Neuronal stem cell (in vitro differentiated cells): ENCODE data around the gene VWA5B2.

Experiments used
- DNase-seq: peaks from one replicate; pipeline ENCODE4 v3.0.0-alpha.2; 2013; ENCODE audit warnings: low spot score
- H2AFZ ChIP-seq: one replicate; pipeline ENCODE4 v1.6.1; 2013; ENCODE audit warnings: mild to moderate bottlenecking, low read length, inconsistent platforms
- H2AK5ac ChIP-seq: 2 replicates; pipeline ENCODE4 v1.6.1; 2013; ENCODE audit warnings: low read depth, mild to moderate bottlenecking, inconsistent platforms, low read length, moderate library complexity, mixed read lengths
- H2BK120ac ChIP-seq: 2 replicates; pipeline ENCODE4 v1.6.1; 2013; ENCODE audit warnings: low read depth, mild to moderate bottlenecking, inconsistent platforms, low read length, moderate library complexity, mixed read lengths
- H2BK12ac ChIP-seq: one replicate; pipeline ENCODE4 v1.6.1; 2013; ENCODE audit warnings: low read length, inconsistent platforms
- H2BK15ac ChIP-seq: 2 replicates; pipeline ENCODE4 v1.6.1; 2013; ENCODE audit warnings: mild to moderate bottlenecking, low read length, inconsistent platforms, mixed read lengths
- H2BK5ac ChIP-seq: one replicate; pipeline ENCODE4 v1.6.1; 2013; ENCODE audit warnings: inconsistent platforms, mild to moderate bottlenecking, low read length, moderate library complexity
- H3K14ac ChIP-seq: one replicate; pipeline ENCODE4 v1.6.1; 2013; ENCODE audit warnings: low read length, inconsistent platforms
- H3K18ac ChIP-seq: 2 replicates; pipeline ENCODE4 v1.6.1; 2013; ENCODE audit warnings: low read length, inconsistent platforms
- H3K23ac ChIP-seq: 2 replicates; pipeline ENCODE4 v1.6.1; 2013; ENCODE audit warnings: low read depth, mild to moderate bottlenecking, mixed read lengths, low read length, inconsistent platforms; ENCODE audit not compliant: poor library complexity
- H3K27ac ChIP-seq: replicated peaks from 3 replicates; pipeline ENCODE4 v1.5.1; 2013; ENCODE audit warnings: low read length, inconsistent platforms
- H3K27me3 ChIP-seq, 3 experiments: 2 replicates each; pipeline ENCODE4 v1.6.1; 2013; ENCODE audit warnings: low read length in 3 of 3, mild to moderate bottlenecking in 2 of 3, inconsistent platforms in 1 of 3, low read depth in 1 of 3, mixed read lengths in 1 of 3, moderate library complexity in 1 of 3; ENCODE audit not compliant: control insufficient read depth in 3 of 3, insufficient read depth in 3 of 3
- H3K36me3 ChIP-seq, 2 donors: replicated peaks in 1 of 2; 2 replicates each; pipeline ENCODE4 v1.6.1; 2013; ENCODE audit warnings: low read length in 2 of 2; ENCODE audit not compliant: control insufficient read depth in 2 of 2, insufficient read depth in 2 of 2
- H3K4ac ChIP-seq: 2 replicates; pipeline ENCODE4 v1.6.1; 2013; ENCODE audit warnings: inconsistent platforms, mild to moderate bottlenecking, low read length, moderate library complexity
- H3K4me1 ChIP-seq, 2 donors: 1 replicate in 1 of 2; 2 replicates in 1 of 2; pipeline ENCODE4 v1.6.1; 2013; ENCODE audit warnings: low read length in 2 of 2, low read depth in 1 of 2; ENCODE audit not compliant: control insufficient read depth in 2 of 2, insufficient read depth in 1 of 2
- H3K4me2 ChIP-seq: one replicate; pipeline ENCODE4 v1.6.1; 2013; ENCODE audit warnings: mild to moderate bottlenecking, low read length, inconsistent platforms; ENCODE audit not compliant: insufficient read depth, poor library complexity, severe bottlenecking
- H3K4me3 ChIP-seq, 2 donors: 2 replicates each; pipeline ENCODE4 v1.5.1; 2013; ENCODE audit warnings: low read length in 2 of 2, mild to moderate bottlenecking in 2 of 2, inconsistent platforms in 1 of 2, moderate library complexity in 1 of 2
- H3K79me1 ChIP-seq: one replicate; pipeline ENCODE4 v1.6.1; 2013; ENCODE audit warnings: low read depth, mild to moderate bottlenecking, inconsistent platforms, low read length, moderate library complexity
- H3K9ac ChIP-seq: one replicate; pipeline ENCODE4 v1.6.1; 2013; ENCODE audit warnings: mild to moderate bottlenecking, low read depth, low read length, inconsistent platforms; ENCODE audit not compliant: poor library complexity
- H3K9me3 ChIP-seq, 2 donors: replicated peaks in 1 of 2; 2 replicates each; pipeline versions ENCODE3 to v1.6.1; 2013; ENCODE audit warnings: low read length in 2 of 2, mild to moderate bottlenecking in 2 of 2, inconsistent platforms in 1 of 2, low read depth in 1 of 2, mixed read lengths in 1 of 2, moderate library complexity in 1 of 2; ENCODE audit not compliant: control insufficient read depth in 2 of 2, insufficient read depth in 1 of 2
- H4K8ac ChIP-seq: one replicate; pipeline ENCODE4 v1.6.1; 2013; ENCODE audit warnings: low read depth, mild to moderate bottlenecking, inconsistent platforms, low read length, moderate library complexity
- H4K91ac ChIP-seq: one replicate; pipeline ENCODE4 v1.6.1; 2013; ENCODE audit warnings: low read length, low read depth, mild to moderate bottlenecking, inconsistent platforms; ENCODE audit not compliant: poor library complexity
- WGBS, 2 donors: extraction: QIAGEN DNeasy Blood & Tissue Kit; methylation state at CpG; one replicate each; pipeline ENCODE4 v1.1.7; 2013; ENCODE audit warnings: missing lambda C conversion rate in 2 of 2, mixed read lengths in 1 of 2; ENCODE audit not compliant: insufficient read length in 2 of 2, insufficient replicate concordance in 1 of 2; ENCODE audit errors: extremely low coverage in 2 of 2; 5-methylcytosine and 5-hydroxymethylcytosine counted together

VWA5B2 gene

GRCh38 chr3:184283681-184284080 is 54.3 kb downstream of the VWA5B2 start:
- no peak overlapping the region for H2BK12ac ChIP-seq

GRCh38 chr3:184284696-184285095 is 55.3 kb downstream of the VWA5B2 start:
- H2BK5ac ChIP-seq: no peak overlapping the region
- peak; percentile 41 for DNase-seq
- H3K27ac ChIP-seq: no peak overlapping the region
- no peak overlapping the region for H3K4me2 ChIP-seq
- WGBS, 2 donors: no CpG with 5 or more reads among the region's 4 CpGs
- no peak overlapping the region for H3K18ac ChIP-seq
- H3K27me3 ChIP-seq: peaks cover 0 to 34% (median 0%) of the 10 kb centered on the region in 3 experiments
- H2AFZ ChIP-seq: peak overlapping the region; percentile 18
- no peak overlapping the region for H3K4ac ChIP-seq
- no peak overlapping the region for H2BK15ac ChIP-seq
- no peak overlapping the region for H2BK12ac ChIP-seq
- H3K14ac ChIP-seq: no peak overlapping the region
- H3K79me1 ChIP-seq: no peaks in the 10 kb centered on the region
- no peak overlapping the region for H3K9ac ChIP-seq
- no peak overlapping the region for H4K91ac ChIP-seq
- no peaks in the 10 kb centered on the region for H3K9me3 ChIP-seq
- H3K23ac ChIP-seq: no peak overlapping the region
- no peaks in the 10 kb centered on the region for H3K36me3 ChIP-seq
- no peak overlapping the region for H2AK5ac ChIP-seq
- no peak overlapping the region for H2BK120ac ChIP-seq
- peaks cover 0 to 2% of the 10 kb centered on the region in 2 donors for H3K4me1 ChIP-seq
- no peak overlapping the region for H3K4me3 ChIP-seq
- no peak overlapping the region for H4K8ac ChIP-seq

More at GRCh38 chr3:184283681-184284080, 54.3 kb downstream of the VWA5B2 start:
- Histone ChIP-seq H3K14ac (no peak overlapping the region), H2BK15ac (no peak overlapping the region), H3K4me2 (peak overlapping the region; percentile 14), H2AK5ac (no peak overlapping the region), H3K9ac (peak overlapping the region; percentile 56), H3K27ac (no peak overlapping the region), H4K8ac (no peak overlapping the region), H3K4ac (peak overlapping the region; percentile 70), H4K91ac (no peak overlapping the region), H2AFZ (no peak overlapping the region), H3K4me1 (peaks cover 0 to 2% of the 10 kb centered on the region in 2 donors), H3K18ac (no peak overlapping the region), H2BK5ac (no peak overlapping the region), H3K4me3 (no peak overlapping the region), H3K23ac (no peak overlapping the region), H3K36me3 (no peaks in the 10 kb centered on the region), H3K27me3 (peaks cover 0 to 40% (median 0%) of the 10 kb centered on the region in 3 experiments), H2BK120ac (no peak overlapping the region), H3K9me3 (no peaks in the 10 kb centered on the region), H3K79me1 (no peaks in the 10 kb centered on the region)
- WGBS, 2 donors: no CpG with 5 or more reads among the region's 8 CpGs
- DNase-seq: no peak

GRCh38 chr3:184289426-184289938 is 60.1 kb downstream of the VWA5B2 start:
- Histone ChIP-seq H2BK12ac (no peak overlapping the region), H4K8ac (no peak overlapping the region), H2BK5ac (no peak overlapping the region), H3K4me1 (peaks cover 0 to 2% of the 10 kb centered on the region in 2 donors), H3K14ac (no peak overlapping the region), H3K4me2 (no peak overlapping the region), H3K4ac (no peak overlapping the region), H3K79me1 (peaks cover 4% of the 10 kb centered on the region), H2BK15ac (no peak overlapping the region), H3K23ac (no peak overlapping the region), H3K36me3 (no peaks in the 10 kb centered on the region), H3K27ac (no peak overlapping the region), H3K18ac (no peak overlapping the region), H2AFZ (no peak overlapping the region), H4K91ac (no peak overlapping the region), H2AK5ac (no peak overlapping the region), H3K9ac (no peak overlapping the region), H3K9me3 (no peaks in the 10 kb centered on the region), H2BK120ac (no peak overlapping the region), H3K4me3 (no peak overlapping the region), H3K27me3 (peaks cover 0 to 49% (median 0%) of the 10 kb centered on the region in 3 experiments)
- peak; percentile 54 for DNase-seq
- no CpG with 5 or more reads among the region's 10 CpGs for WGBS, 2 donors

- Histone ChIP-seq H4K8ac (no peak overlapping the region), H3K18ac (no peak overlapping the region), H4K91ac (no peak overlapping the region), H3K4me1 (no peaks in the 10 kb centered on the region), H2BK12ac (no peak overlapping the region), H3K79me1 (peaks cover 4% of the 10 kb centered on the region), H3K4me2 (no peak overlapping the region), H3K9ac (peak overlapping the region; percentile 60), H3K4ac (no peak overlapping the region), H2BK15ac (peak overlapping the region; percentile 37), H3K23ac (peak overlapping the region; percentile 65), H2AK5ac (peak overlapping the region; percentile 52), H3K27me3 (peaks cover 0 to 57% (median 0%) of the 10 kb centered on the region in 3 experiments), H3K14ac (no peak overlapping the region), H2BK120ac (no peak overlapping the region), H3K4me3 (no peak overlapping the region), H3K9me3 (no peaks in the 10 kb centered on the region), H2BK5ac (no peak overlapping the region), H3K27ac (no peak overlapping the region), H3K36me3 (no peaks in the 10 kb centered on the region), H2AFZ (no peak overlapping the region)
- WGBS, 2 donors: no CpG with 5 or more reads among the region's 10 CpGs
- no peak for DNase-seq
Measured at GRCh38 chr3:184290331-184290730, 60.9 kb downstream of the VWA5B2 start.
